NOMO-1 treated with dmso at 0.1 percent for 144 hours (cell line): ENCODE data around the gene ABCA3.

Experiments used
- DNase-seq: peaks from one replicate; lab custom pipeline; 2025; ENCODE audit not compliant: unreplicated experiment; lab: John Stamatoyannopoulos, UW

The ABCA3 gene

DNA sequence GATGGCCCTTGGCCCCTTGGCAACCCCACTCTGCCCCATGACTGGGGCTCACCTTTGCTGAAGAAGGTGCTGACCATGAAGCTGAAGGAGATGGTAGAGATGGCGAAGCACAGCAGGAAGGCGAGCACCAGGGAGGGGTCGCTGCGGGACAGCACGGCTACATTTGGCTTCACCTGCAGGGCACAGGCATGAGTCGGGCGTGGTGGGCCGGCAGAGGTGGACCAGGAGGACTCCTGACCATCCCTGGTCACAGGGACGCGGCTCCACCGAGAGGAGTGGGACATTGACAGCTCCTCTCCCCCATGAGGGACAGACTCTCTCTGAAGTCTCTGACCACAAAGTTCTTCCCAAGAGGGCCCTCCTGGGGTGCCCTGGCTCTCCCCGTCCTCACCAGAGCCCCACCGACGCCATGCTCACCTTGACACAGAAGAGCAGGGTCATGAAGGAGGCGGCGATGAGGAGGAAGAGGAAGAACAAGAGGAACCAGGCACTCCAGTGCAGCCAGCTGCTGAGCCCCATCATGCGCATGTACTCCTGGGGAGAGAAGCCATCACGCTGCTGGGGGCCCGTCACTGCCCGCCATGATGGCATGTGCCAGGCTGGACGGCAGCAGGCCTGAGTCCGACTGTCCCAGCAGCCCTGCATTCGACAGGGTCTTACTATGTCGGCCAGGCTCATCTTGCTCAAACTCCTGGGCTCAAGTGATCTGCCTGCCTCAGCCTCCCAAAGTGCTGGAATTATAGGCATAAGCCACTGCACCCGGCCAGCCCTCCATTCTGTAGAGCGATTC is 23.1 kb downstream of the ABCA3 start:
- no peak for DNase-seq

- no peak for DNase-seq
Measured at GRCh38 chr16:2308089-2308962, 32.2 kb downstream of the ABCA3 start.

DNA sequence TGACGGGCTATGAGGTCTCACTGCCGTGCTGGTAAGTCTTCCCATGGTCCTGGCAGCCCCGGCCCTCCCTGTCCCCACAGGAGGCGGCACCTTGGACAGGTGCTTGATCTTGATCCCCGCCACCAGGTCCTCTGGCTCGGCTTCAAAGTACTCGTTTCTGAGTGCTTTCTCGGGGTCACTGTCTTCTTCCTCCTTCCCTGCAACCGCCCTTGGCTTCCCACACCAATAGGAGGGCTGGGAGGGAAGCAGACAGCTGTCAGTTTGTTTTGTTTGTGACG is 40.7 kb downstream of the ABCA3 start:
- no peak for DNase-seq

- DNase-seq, result no peak
Measured at GRCh38 chr16:2299121-2299914, 41.2 kb downstream of the ABCA3 start.

GRCh38 chr16:2298621-2299020 is 41.9 kb downstream of the ABCA3 start:
- DNase-seq, result no peak

DNA sequence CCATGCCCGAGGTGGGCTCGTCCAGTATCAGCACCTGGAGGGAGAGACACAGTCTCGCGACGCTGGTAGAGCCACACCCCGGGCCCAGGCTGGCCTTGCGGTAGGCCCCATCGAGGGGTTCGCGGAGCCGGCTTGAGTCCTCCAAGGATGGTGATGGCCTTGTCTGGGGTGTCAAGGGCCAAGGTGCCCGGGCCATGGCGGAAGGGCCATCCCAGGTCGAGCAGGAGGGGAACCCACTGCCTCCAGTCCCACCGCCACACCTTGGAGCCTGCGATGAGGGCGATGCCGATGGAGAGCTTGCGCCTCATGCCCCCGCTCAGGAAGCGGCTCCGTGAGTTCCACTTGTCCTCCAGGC is 43.0 kb downstream of the ABCA3 start:
- no peak for DNase-seq

DNA sequence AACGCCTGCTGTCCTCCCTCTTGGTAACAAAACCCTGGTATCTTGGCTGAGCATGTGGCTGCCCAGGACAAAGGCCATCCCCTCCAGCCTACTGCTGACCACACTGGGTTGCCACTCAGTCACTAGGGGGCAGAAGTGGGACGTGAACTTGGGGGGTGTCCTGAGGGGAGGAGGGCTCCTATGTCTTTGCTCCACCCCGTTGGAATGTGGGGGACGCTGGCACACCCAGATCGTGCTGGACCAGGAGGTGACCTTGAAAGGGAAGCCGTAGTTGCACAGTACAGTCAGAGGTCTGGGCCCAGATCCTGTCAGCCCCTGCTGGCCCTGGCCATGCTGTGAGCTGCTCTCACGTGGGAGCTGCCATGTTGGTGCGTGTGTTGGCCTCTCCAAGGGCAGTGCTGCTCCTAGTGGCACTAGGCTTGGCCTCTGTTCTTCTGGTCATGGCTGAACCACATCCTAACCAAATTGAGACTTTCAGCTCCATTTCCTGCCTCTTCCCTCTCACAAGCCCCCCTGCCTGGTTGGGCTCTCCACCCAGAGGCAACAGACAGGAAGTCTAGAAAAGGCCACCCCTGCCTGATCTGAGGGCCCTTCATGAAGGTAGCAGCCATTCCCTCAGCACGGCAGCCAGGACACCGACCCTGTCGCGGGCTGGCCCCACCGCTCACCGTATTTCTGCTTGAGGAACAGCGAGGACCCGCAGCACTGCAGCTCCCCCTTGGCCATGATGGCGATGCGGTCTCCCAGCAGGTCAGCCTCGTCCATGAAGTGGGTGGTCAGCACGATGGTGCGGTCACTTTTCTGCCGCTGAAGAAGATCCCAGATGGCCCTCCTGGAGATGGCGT is 43.6 kb downstream of the ABCA3 start:
- no peak for DNase-seq

GRCh38 chr16:2295056-2295798 is 45.3 kb downstream of the ABCA3 start:
- no peak for DNase-seq

DNA sequence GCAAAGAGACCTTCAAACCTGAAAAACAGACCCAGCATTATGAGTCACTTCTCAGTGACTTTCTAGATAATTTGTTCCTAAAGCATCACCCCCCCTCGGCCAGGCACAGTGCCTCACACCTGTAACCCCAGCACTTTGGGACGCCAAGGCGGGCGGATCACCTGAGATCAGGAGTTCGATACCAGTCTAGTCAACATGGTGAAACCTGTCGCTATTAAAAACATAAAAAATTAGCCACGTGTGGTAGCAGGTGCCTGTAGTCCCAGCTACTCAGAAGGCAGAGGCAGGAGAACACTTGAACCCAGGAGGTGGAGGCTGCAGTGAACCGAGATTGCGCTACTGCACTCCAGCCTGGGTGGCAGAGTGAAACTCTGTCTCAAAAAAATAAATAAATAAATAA is 48.3 kb downstream of the ABCA3 start:
- DNase-seq, result no peak

- DNase-seq, result no peak
Measured at GRCh38 chr16:2289282-2289681, 51.2 kb downstream of the ABCA3 start.

- no peak for DNase-seq
Measured at GRCh38 chr16:2288726-2289125, 51.8 kb downstream of the ABCA3 start.

DNA sequence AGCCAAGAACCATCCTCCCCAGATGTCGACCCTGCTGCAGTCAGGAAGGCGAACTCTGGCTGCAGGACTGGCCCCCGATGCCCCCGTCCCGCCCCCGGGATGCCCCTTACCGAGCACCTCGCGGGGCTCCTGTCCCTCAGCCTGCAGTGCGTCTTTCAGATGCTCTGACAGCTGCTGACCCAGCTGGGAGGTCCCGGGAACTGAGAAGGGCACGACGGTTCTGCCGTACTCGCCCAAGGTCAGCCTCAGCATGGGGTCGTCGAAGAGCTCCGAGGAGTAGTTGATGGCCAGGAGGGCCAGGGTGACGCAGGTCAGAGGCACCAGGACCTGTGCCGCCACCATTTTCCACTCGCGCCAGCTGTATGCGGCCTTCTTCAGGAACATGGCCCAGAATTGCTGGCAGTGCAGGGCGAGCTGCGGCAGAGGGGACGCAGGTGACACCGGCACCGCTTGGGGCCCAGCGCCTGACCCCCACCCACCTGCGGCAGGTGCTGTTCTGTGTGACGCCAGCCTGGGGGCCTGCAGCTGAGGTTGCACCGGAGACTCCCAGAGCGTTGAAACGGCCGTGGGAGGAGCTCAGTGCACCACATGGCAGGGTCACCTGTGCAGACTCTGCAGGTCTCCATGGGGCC is 52.5 kb downstream of the ABCA3 start:
- DNase-seq, result no peak

GRCh38 chr16:2286550-2286949 is 54.0 kb downstream of the ABCA3 start:
- no peak for DNase-seq

GRCh38 chr16:2285731-2286191 is 54.8 kb downstream of the ABCA3 start:
- DNase-seq, result no peak

- no peak for DNase-seq
Measured at GRCh38 chr16:2284797-2285576, 55.5 kb downstream of the ABCA3 start.

DNA sequence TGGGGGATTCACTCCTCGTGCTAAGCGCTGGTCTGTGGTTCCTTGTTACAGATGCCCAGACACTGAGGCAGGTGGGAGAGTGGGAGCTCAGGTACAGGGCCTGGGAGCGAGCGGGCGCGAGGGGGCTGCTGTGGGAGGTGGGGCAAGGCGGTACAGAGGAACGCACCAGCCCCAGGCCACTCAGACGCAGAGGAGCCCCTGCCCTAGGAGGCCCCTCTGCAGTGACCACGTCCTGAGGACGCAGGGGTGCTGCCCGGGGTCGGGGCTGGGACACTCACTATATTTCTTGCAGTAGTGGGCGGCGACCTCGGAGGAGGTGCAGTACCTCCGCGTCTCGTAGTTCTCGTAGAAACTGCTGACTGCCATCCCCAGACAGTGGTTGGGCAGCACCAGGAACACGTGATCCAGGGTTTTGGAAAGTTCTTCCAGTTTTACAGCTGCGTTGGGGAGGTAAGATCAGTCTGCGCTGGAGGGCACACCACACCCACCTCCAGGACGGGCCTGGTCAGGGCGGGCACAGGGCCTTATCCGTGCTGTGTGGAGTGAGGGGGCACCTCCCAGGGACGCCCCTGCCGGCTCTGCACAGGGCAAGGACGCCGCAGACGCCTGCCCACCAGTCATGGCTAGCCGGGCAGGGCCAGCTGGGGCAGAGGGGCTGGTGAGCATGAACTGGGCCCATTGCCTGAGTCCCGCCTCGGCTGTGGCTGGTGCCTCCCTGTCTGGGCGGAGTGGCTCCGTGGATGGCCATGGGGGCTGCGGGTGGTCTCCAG is 56.3 kb downstream of the ABCA3 start:
- no peak for DNase-seq

- DNase-seq, result no peak
Measured at GRCh38 chr16:2282866-2283555, 57.5 kb downstream of the ABCA3 start.

GRCh38 chr16:2282262-2282661 is 58.3 kb downstream of the ABCA3 start:
- DNase-seq, result no peak
